ENCODE data around the gene ACR. TPM values are rescaled to one million over a fixed set of nuclear protein-coding genes. Genes with fewer than 3 reads are reported as not detected.
"Not testable (repeated sequence)": the region's sequence is repeated elsewhere in the genome, so short reads cannot be mapped to it uniquely, and the experiment has no call there.

Gene ACR

GRCh38 chr22:50786936-50787335, 48.9 kb downstream of the ACR start:
- H3K4me1 ChIP-seq (ENCODE audit: control insufficient read depth in 2 of 2, insufficient read depth in 1 of 2, low read depth in 1 of 2, low read length in 2 of 2); H2BK5ac ChIP-seq (ENCODE audit: low read length); H3K14ac ChIP-seq (ENCODE audit: low read length); H4K91ac ChIP-seq (ENCODE audit: low read depth, low read length, poor library complexity); H3K4ac ChIP-seq (ENCODE audit: low read length); H3K9ac ChIP-seq (ENCODE audit: low read depth, low read length, poor library complexity); H3K18ac ChIP-seq (ENCODE audit: low read length); H3K79me1 ChIP-seq (ENCODE audit: low read depth, low read length); H2BK120ac ChIP-seq (ENCODE audit: low read depth, low read length); H3K4me2 ChIP-seq (ENCODE audit: insufficient read depth, low read length, poor library complexity, severe bottlenecking); H2AFZ ChIP-seq (ENCODE audit: low read length); H3K9me3 ChIP-seq (replicated peaks in 1 of 2; ENCODE audit: control insufficient read depth in 2 of 2, insufficient read depth in 1 of 2, low read depth in 1 of 2, low read length in 2 of 2); H3K27ac ChIP-seq (replicated peaks; ENCODE audit: low read length); H2AK5ac ChIP-seq (ENCODE audit: low read depth, low read length); H2BK15ac ChIP-seq (ENCODE audit: low read length); H3K27me3 ChIP-seq (ENCODE audit: control insufficient read depth in 3 of 3, insufficient read depth in 3 of 3, low read depth in 1 of 3, low read length in 3 of 3); DNase-seq (ENCODE audit: low spot score); H3K23ac ChIP-seq (ENCODE audit: low read depth, low read length, poor library complexity); H4K8ac ChIP-seq (ENCODE audit: low read depth, low read length); H3K36me3 ChIP-seq (replicated peaks in 1 of 2; ENCODE audit: control insufficient read depth in 2 of 2, insufficient read depth in 2 of 2, low read length in 2 of 2); H2BK12ac ChIP-seq (ENCODE audit: low read length); H3K4me3 ChIP-seq (ENCODE audit: low read length in 2 of 2): not testable (repeated sequence)
- no CpG with 5 or more reads among the region's 5 CpGs for WGBS, 2 donors (ENCODE audit: extremely low coverage in 2 of 2, insufficient read length in 2 of 2, insufficient replicate concordance in 1 of 2)

Small RNA genes within 50 kb of the gene (small RNA-seq; reads per million reads assigned to genes)
- gene RNU6-409P (ENCODE audit: insufficient read depth) = not detected
